ENCODE results near the gene ESYT2. TPM values are rescaled to one million over a fixed set of nuclear protein-coding genes. Genes with fewer than 3 reads are reported as not detected.

Gene ESYT2
- total and polyA plus RNA-seq, 2 of the 4 experiments (the other 2 are of a cell fraction) = 26.7 to 69.9 TPM

DNA sequence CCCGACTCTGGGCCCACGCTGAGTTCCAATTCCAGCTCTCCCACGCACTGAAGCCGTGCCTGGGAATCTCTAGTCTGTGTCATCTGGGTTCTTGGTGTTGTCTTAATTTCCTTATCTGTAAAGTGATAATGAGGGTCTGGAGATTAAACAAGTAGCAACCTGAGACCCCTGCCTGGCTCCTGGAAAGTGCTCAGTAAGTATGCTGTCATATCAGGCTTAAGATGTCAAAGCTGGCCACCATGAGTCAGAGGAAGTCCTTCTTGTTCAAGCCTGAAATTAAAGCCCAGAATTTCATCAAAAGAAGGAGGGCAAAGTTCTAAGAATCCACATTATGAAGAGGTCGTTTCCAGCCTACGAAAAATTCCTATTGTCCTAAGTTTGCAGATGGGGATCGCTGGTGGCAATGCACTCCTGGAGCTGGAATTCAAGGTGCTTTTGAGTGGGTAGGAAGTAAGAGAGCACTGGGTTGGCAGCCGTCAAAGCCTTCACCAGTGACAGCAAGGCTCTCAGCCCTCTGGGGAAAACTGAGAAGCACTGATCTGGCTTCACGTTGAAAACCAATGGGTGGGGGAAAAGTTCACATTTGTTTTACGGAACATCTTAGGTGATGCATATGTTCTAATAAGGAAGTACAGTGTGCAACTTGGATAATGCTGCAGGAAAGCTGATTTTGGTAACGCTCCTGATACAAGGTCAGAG, 74.4 kb downstream of the ESYT2 start:
- H3K14ac ChIP-seq (replicated peaks; ENCODE audit: low read depth, low read length) = no peak overlapping the region
- ChIA-PET CTCF (no interaction called here), POLR2A (ENCODE audit: unreplicated experiment) (no interaction called here)
- H2AK5ac ChIP-seq (ENCODE audit: low read depth, low read length) = no peak overlapping the region
- no peaks in the 10 kb centered on the region for H3K4me1 ChIP-seq (ENCODE audit: control insufficient read depth, insufficient read depth, low read length)
- peak; percentile 14 for DNase-seq
- H3K9ac ChIP-seq (ENCODE audit: low read depth, low read length) = no peak overlapping the region
- H2AK9ac ChIP-seq (replicated peaks; ENCODE audit: low read depth, low read length, poor library complexity) = no peak overlapping the region
- WGBS, 2 experiments (ENCODE audit: extremely low coverage in 2 of 2, insufficient read length in 1 of 2) = 71% methylated on average over 1 of the region's 11 CpGs; no CpG with 5 or more reads in 1 of the 2 experiments
- in situ Hi-C loops (cut with MboI; ENCODE audit: low sequenced_read_pairs) = no loop called here
- H4K5ac ChIP-seq (ENCODE audit: low read depth, low read length) = no peak overlapping the region
- H4K20me1 ChIP-seq (ENCODE audit: insufficient read depth, low read length) = no peaks in the 10 kb centered on the region
- H2AFZ ChIP-seq (replicated peaks; ENCODE audit: low read length, poor library complexity) = no peak overlapping the region
- no peak overlapping the region for H3K4me3 ChIP-seq (ENCODE audit: insufficient read depth, low read depth, low read length)
- no peak overlapping the region for H2BK5ac ChIP-seq (ENCODE audit: low read depth, low read length, poor library complexity, severe bottlenecking)
- dilution Hi-C loops (cut with HindIII; ENCODE audit: low sequenced_read_pairs, unreplicated experiment) = no loop called here
- H3K56ac ChIP-seq (ENCODE audit: extremely low read depth, insufficient read depth, low read length) = no peak overlapping the region
- no peak overlapping the region for H4K91ac ChIP-seq (ENCODE audit: insufficient read depth, low read depth, low read length)
- no peak overlapping the region for H2BK120ac ChIP-seq (ENCODE audit: low read depth, low read length)
- H3K79me1 ChIP-seq (ENCODE audit: low read depth in 1 of 2, low read length in 2 of 2) = peaks cover 3% of the 10 kb centered on the region in 2 experiments; a peak in 2 of 4 replicates
- no peaks in the 10 kb centered on the region for H3K9me1 ChIP-seq (ENCODE audit: insufficient read depth, low read length)
- no peaks in the 10 kb centered on the region for H3K27me3 ChIP-seq (ENCODE audit: control insufficient read depth, insufficient read depth, low read length)
- TF ChIP-seq SMC3 (IDR thresholded peaks at IDR 0.05; ENCODE audit: low read depth, low read length) = no peak
- TF ChIP-seq, protein P1, sequence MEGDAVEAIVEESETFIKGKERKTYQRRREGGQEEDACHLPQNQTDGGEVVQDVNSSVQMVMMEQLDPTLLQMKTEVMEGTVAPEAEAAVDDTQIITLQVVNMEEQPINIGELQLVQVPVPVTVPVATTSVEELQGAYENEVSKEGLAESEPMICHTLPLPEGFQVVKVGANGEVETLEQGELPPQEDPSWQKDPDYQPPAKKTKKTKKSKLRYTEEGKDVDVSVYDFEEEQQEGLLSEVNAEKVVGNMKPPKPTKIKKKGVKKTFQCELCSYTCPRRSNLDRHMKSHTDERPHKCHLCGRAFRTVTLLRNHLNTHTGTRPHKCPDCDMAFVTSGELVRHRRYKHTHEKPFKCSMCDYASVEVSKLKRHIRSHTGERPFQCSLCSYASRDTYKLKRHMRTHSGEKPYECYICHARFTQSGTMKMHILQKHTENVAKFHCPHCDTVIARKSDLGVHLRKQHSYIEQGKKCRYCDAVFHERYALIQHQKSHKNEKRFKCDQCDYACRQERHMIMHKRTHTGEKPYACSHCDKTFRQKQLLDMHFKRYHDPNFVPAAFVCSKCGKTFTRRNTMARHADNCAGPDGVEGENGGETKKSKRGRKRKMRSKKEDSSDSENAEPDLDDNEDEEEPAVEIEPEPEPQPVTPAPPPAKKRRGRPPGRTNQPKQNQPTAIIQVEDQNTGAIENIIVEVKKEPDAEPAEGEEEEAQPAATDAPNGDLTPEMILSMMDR (conservative IDR thresholded peaks at IDR 0.05; ENCODE audit: low read depth, low read length) = no peak
- TF ChIP-seq, protein P2, sequence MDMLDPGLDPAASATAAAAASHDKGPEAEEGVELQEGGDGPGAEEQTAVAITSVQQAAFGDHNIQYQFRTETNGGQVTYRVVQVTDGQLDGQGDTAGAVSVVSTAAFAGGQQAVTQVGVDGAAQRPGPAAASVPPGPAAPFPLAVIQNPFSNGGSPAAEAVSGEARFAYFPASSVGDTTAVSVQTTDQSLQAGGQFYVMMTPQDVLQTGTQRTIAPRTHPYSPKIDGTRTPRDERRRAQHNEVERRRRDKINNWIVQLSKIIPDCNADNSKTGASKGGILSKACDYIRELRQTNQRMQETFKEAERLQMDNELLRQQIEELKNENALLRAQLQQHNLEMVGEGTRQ (IDR thresholded peaks at IDR 0.05; ENCODE audit: low read depth, low read length) = no peak
- TF ChIP-seq, protein P3, sequence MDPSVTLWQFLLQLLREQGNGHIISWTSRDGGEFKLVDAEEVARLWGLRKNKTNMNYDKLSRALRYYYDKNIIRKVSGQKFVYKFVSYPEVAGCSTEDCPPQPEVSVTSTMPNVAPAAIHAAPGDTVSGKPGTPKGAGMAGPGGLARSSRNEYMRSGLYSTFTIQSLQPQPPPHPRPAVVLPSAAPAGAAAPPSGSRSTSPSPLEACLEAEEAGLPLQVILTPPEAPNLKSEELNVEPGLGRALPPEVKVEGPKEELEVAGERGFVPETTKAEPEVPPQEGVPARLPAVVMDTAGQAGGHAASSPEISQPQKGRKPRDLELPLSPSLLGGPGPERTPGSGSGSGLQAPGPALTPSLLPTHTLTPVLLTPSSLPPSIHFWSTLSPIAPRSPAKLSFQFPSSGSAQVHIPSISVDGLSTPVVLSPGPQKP (IDR thresholded peaks at IDR 0.05; ENCODE audit: borderline replicate concordance, low read depth, low read length) = no peak
- TF ChIP-seq MAZ (IDR thresholded peaks at IDR 0.05; ENCODE audit: borderline replicate concordance, low read depth, low read length) = no peak
- no peak for TF ChIP-seq CEBPB (IDR thresholded peaks at IDR 0.05; ENCODE audit: low read depth, low read length)
- no TSS peak for BruUV-seq (replicated peaks)
- peaks cover 36% of the 10 kb centered on the region for H3K36me3 ChIP-seq (ENCODE audit: control insufficient read depth, insufficient read depth, low read length)
- no peak overlapping the region for H3K4ac ChIP-seq (ENCODE audit: low read depth, low read length)
- no peak overlapping the region for H2BK20ac ChIP-seq (ENCODE audit: low read depth, low read length)
- no peak overlapping the region for H3K18ac ChIP-seq (ENCODE audit: low read depth, low read length)
- H4K8ac ChIP-seq (ENCODE audit: low read depth in 2 of 2, low read length in 2 of 2) = no peak overlapping the region
- ATAC-seq (ENCODE audit: low read depth) = no peak
- H3K27ac ChIP-seq (ENCODE audit: insufficient read depth, low read length) = no peak overlapping the region
- no peaks in the 10 kb centered on the region for H3K9me3 ChIP-seq (ENCODE audit: control insufficient read depth, insufficient read depth, low read length)
- no peak overlapping the region for H3K4me2 ChIP-seq (ENCODE audit: low read depth, low read length)
- intact Hi-C loops (cut with micrococcal nuclease) = no loop called here
- no peak overlapping the region for H2BK15ac ChIP-seq (ENCODE audit: low read depth, low read length)
- H3K23ac ChIP-seq (ENCODE audit: low read depth, low read length) = no peak overlapping the region
